Stimulated activated CD8-positive, alpha-beta memory T cell treated with anti-CD3 and anti-CD28 coated beads, Interleukin-12 subunit alpha, Interleukin-12 subunit beta, amount 100 ng/mL, for 24 hours (primary cell): ENCODE data around the gene BBOX1.
"Not testable (repeated sequence)": the region's sequence is repeated elsewhere in the genome, so short reads cannot be mapped to it uniquely, and the experiment has no call there.

Experiments used
- DNase-seq: peaks from one replicate; pipeline ENCODE4 v3.0.0-alpha.2; 2020; ENCODE audit errors: extremely low read depth

BBOX1 gene

DNA sequence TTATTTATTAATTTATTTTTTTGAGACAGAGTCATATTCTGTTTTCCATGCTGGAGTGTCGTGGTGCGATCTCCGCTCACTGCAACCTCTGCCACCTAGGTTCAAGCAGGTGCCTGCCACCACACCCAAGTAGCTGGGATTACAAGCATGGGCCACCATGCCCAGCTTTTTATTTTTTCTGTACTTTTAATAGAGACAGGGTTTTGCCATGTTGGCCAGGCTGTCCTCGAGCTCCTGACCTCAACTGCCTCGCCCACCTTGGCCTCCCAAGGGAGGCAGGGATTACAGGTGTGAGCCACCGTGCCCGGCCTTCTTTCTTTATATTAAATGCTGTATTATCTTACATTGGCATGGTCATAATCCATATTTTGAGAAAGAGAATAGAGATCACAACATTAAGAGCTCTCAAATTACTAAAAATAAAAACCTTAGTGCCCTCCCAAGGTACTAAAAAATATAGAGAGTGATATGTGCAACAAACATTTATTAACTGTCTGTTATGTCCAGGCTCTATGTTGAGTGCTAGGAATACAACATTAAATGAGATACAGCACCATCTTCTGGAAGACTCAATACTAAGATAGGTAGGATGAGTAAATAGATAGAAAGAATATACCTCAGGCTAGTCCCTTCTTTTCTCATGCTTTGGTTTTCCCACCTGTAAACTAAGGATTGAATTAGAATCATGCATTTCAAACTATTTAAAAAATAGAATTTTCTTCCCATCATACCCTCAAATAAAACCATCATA is 84.1 kb downstream of the BBOX1 start:
- no peak for DNase-seq

GRCh38 chr11:27129686-27130085 is 89.1 kb downstream of the BBOX1 start:
- DNase-seq = no peak

DNA sequence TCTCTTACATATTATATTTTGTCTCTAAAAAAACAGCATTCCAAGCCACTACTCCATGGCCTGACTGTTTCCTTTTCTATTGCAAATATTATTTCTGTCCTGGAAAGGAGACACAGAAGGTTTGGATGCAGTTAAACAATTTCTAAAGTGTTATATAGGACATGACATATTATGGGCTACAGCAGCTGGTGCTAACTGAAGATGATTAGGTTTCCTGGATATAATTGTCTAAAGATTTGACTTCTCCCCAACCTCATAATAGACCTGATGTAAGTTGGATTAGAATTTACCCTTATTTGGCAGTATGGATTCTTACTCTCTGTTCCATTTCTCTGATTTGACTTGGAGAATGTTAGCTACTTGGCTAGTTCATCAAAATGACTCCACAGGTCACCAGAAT is 90.2 kb downstream of the BBOX1 start:
- no peak for DNase-seq

DNA sequence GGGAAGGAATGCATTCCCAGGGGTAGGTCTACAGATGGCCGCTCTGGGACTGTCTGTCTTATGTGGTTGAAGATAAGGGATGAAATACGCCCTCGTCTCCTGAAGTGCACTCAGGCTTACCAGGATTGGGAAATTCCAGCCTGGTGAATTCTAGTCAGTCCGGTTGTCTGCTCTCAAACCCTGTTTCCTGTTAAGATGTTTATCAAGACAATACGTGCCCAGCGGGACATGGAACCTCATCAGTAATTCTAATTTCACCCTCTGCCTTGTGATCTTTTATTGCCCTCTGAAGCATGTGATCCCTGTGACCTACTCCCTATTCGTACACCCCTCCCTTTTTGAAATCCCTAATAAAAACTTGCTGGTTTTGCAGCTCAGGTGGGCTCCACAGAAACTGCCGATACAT is 95.3 kb downstream of the BBOX1 start:
- not testable (repeated sequence) for DNase-seq

GRCh38 chr11:27138716-27139115 is 98.1 kb downstream of the BBOX1 start:
- DNase-seq = no peak

GRCh38 chr11:27139742-27140367 is 99.2 kb downstream of the BBOX1 start:
- no peak for DNase-seq

DNA sequence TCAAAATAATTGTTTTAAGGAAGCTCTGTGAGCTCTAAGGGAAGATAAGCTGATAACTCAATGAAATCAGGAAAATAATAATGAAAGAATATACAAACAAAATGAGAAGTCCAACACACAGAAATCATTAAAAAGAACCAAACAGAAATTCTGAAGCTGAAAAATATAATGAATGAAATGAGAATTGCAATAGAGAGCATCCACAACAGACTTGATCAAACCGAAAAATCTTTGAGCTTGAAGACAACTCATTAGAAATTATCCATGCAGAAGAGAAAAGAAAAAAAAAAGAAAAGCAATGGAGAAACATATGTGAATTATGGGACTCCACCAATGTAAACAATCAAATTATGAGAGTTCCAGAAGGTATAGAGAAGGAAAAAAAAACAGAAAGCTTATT is 101.0 kb downstream of the BBOX1 start:
- DNase-seq = no peak

- no peak for DNase-seq
Observed at GRCh38 chr11:27147916-27148315, 107.3 kb downstream of the BBOX1 start.

DNA sequence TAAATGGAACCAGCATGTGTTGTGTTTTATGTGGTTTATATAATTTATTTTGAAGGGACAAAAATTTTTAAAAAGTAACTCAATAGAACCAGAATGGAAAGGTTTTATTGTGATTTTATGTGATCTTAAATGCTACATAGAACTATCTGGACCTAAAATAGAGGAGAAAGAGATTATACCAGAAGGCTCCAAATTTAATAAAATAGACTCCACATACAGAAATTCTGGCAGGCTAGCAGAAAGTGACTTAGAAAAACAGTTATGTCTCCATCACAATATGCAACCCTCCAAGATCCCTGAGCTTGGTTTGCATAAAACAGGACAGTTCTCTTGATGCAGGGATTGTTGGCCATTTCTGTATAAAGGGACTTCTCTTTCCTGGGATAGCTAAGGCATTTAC is 107.9 kb downstream of the BBOX1 start:
- no peak for DNase-seq

DNA sequence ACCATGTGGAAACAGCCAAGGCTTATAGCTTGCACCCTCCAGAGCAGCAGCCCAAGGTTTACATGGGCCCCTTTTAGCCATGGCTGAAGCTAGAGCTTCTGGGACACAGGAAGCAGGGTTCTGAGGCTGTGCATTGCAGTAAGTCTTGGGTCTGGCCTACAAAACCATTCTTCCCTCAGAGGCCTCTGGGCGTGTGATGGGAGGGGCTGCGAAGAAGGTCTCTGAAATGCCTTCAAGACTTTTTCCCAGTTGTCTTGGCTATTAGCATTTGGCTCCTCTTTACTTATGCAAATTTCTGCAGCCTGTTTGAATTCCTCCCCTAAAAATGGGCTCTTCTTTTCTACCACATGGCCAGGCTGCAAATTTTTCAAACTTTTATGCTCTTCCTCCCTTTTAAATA is 109.5 kb downstream of the BBOX1 start:
- no peak for DNase-seq

DNA sequence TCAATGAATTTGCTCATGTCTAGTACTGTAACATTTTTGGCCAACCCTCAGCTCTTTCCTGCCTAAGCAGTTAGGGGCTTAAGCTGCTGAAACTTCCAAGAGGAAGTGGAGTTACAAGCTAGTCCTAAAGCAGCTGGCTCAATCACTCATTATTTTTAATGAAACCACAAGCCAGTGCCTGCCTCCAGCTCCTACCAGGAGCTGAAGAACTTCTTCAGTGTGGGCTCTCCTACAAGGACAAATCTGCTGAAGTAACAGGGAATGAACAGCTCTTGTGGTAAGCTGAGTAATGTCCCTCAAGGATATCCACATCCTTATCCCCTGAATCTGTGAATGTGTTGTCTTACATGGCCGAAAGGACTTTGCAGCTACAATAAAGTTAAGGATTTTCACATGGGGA is 112.5 kb downstream of the BBOX1 start:
- DNase-seq = no peak

- no peak for DNase-seq
Observed at GRCh38 chr11:27158456-27159334, 118.1 kb downstream of the BBOX1 start.

DNA sequence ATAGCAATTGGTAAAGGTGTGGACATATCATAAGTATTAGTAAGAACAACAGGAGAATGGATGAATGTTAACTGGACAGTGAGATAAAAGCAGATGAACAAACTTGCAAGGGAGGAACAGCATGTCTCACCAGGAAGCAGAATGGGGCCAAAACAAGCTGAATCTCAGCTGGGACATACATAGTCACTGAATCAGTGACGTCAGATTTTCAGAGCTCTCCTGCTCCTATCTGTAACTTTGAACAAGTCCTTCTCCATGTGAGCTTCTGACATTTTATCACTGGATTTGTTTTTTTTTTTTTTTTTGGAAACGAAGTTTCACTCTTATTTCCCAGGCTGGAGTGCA is 118.7 kb downstream of the BBOX1 start:
- no peak for DNase-seq

DNA sequence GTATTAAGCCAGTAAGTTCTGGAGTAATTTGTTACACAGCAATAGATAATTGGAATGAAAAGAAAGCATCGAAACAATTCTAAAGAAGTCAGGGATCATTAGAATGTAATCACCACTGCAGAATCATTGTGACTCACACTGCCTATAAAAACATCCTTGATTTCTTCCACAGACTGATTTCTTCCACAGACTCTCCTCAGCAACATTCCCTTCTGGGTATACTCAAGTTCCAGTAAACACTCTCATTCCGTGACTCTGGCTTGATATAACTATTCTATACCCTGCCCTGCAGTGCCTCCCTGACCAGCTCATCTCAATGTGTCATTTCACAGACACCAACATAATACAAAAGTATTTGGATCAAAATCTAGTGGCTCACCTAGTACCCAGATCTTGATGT is 120.5 kb downstream of the BBOX1 start:
- no peak for DNase-seq

DNA sequence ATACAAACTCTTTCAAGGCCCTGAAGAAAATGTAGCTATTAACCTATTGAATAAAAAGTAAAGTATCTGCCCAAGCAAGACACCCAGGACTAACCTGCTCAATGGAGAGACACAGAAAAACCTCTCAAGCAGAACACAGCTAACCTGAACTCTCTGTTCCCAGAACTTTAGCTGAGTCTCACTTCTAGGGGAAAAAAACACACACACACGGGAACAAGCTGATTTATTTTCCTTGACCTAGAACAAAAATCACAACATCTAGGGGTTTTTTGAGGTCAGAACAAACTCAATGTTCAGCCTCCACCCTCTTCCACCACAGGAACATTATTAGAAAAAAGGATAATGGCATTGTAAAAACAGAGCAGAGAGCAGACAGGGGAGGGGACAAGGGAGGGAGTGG is 121.6 kb downstream of the BBOX1 start:
- no peak for DNase-seq

DNA sequence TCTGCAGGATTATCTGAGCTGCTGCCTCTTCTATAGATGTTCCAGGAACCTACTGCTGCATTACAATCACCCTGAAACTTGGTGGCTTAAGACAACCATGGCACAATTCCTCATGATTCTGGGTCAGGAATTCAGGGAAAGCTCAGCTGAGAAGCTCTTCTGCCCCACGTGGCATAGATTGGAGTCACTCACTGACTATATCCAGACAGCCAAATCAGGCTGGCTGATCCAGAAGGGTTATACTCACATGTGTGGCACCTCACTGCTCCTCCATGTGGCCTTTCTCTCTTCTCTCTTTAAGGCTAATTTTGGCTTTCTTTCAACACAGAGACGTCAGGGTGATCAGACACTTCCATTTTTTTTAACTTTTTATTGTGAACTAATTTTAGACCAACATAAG is 125.5 kb downstream of the BBOX1 start:
- DNase-seq = no peak

DNA sequence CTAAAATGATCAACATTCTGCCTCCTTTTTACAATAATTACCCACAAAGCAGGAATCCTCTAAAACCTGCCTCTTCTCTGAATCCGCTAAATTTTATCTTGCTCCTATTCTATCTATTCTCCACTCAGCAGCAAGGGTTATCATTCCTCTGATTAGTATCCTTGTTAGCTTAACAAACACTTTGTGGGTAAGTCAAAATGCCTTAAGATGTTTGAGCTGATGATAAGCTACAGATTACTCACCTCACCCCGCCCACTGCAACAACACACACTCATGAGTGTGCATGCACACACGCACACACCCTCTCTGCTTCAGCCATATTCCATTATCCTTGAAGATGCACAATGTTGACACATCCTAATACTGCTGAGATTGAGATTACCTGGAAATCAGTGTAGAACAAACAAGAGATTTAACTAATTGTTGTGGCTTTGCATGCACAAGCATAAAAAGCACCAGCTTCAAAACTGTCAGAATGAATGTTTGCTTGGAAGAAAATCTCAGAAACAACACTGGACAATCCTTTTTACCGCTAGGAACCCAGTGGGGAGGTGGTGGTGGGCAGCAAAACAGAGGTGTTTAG is 130.9 kb downstream of the BBOX1 start:
- DNase-seq = no peak

DNA sequence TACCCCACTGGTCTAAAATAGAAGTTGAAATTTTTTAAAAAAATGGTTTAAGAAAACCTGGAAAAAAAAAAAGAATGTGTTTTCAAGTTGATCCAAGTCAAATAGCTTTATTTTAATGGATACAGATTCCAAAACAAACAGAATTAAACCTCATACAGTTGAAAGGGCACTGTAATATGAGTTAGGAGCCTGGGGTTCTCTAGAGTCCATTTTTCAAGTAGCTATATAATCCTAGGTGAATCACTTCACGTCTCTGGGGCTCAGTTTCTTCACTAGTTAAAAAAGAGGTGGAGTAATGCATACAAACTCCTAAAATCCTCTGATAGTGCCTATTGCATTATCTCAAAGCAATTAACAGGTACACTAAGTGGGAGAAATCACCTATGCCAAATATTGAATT is 132.9 kb downstream of the BBOX1 start:
- no peak for DNase-seq

GRCh38 chr11:27174021-27174420 is 133.4 kb downstream of the BBOX1 start:
- DNase-seq = no peak

DNA sequence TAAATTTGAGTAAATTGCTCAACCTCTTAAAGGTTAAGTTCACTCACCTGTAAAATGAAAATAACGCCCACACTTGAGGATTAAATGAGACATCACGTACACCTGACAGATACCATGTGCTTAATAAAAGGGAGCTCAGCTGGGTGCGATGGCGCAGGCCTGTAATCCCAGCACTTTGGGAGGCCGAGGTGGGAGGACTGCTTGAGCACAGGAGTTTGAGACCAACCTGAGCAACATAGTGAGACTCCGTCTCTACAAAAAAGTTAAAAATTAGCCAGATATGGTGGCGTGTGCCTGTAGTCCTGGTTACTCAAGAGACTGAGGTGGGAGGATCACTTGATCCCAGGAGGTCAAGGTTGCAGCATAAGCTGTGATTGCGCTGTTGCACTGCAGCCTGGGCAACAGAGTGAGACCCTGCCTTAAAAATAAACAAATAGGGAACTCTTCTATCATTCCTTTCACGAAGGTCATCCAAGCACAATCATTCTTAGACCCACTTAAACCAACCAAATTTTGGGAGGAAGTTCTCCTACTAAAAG is 134.1 kb downstream of the BBOX1 start:
- DNase-seq = no peak

DNA sequence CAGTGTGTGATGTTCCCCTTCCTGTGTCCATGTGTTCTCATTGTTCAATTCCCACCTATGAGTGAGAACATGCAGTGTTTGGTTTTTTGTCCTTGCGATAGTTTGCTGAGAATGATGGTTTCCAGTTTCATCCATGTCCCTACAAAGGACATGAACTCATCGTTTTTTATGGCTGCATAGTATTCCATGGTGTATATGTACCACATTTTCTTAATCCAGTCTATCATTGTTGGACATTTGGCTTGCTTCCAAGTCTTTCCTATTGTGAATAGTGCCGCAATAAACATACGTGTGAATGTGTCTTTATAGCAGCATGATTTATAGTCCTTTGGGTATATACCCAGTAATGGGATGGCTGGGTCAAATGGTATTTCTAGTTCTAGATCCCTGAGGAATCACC is 134.9 kb downstream of the BBOX1 start:
- DNase-seq = not testable (repeated sequence)
